Endothelial cell of umbilical vein (primary cell): ENCODE results near the gene SCGN. TPM values are rescaled to one million over a fixed set of nuclear protein-coding genes. Genes with fewer than 3 reads are reported as not detected.

Source experiments
- BruUV-seq: library from RNA; stranded (reverse); fragments of 400-500 nt; replicated peaks from 2 replicates; lab custom pipeline; 2021; lab: Mats Ljungman, UMichigan
- CTCF ChIA-PET: fragments of 300-600, 350-600 bp; sonication (Branson Sonifier 250); formaldehyde crosslinking; loops from one replicate; lab custom pipeline; 2021; ENCODE audit warnings: antibody characterized with exemption, inconsistent platforms; lab: Charles Lee
- POLR2A ChIA-PET: fragments of 300-600, 350-600 bp; sonication (Branson Sonifier 250); formaldehyde crosslinking; loops from one replicate; lab custom pipeline; 2021; ENCODE audit warnings: antibody characterized with exemption, inconsistent platforms; lab: Charles Lee
- DNase-seq: peaks from one replicate; pipeline ENCODE4 v3.0.0-alpha.2; 2011; ENCODE audit warnings: low read depth, low spot score
- FAIRE-seq: peaks from 2 replicates; lab custom pipeline; 2011; peaks lifted over from hg19 to GRCh38; lab: Jason Lieb, UNC
- H2AFZ ChIP-seq: 2 replicates; pipeline ENCODE4 v1.6.0; 2012; ENCODE audit warnings: low read depth, low read length, control low read depth, inconsistent platforms
- H3K27ac ChIP-seq: 2 replicates; pipeline ENCODE4 v1.5.1; 2011; ENCODE audit warnings: low read depth, mild to moderate bottlenecking, control low read depth, low read length, moderate library complexity; ENCODE audit not compliant: insufficient read depth
- H3K27me3 ChIP-seq, 2 experiments: 2 replicates each; pipeline versions ENCODE4 v1.6.0 to v1.6.1; 2011; ENCODE audit warnings: low read length in 2 of 2, mixed read lengths in 1 of 2; ENCODE audit not compliant: control insufficient read depth in 2 of 2, insufficient read depth in 2 of 2
- H3K36me3 ChIP-seq, 2 experiments: 2 replicates in 1 of 2; 3 replicates in 1 of 2; pipeline ENCODE4 v1.5.1; 2011; ENCODE audit warnings: low read length in 2 of 2, mild to moderate bottlenecking in 1 of 2, moderate library complexity in 1 of 2; ENCODE audit not compliant: control insufficient read depth in 2 of 2, insufficient read depth in 2 of 2; ENCODE audit errors: extremely low read depth in 1 of 2
- H3K4me1 ChIP-seq: 3 replicates; pipeline ENCODE4 v1.5.1; 2011; ENCODE audit warnings: mild to moderate bottlenecking, low read length; ENCODE audit not compliant: control insufficient read depth, insufficient read depth; ENCODE audit errors: extremely low read depth
- H3K4me2 ChIP-seq: 2 replicates; pipeline ENCODE4 v1.6.1; 2011; ENCODE audit warnings: low read length, control low read depth, mixed read lengths; ENCODE audit not compliant: insufficient read depth
- H3K4me3 ChIP-seq, 3 experiments: fragments of 200-600 bp in 1 of 3; sonication (generic), shearing (Covaris generic) in 1 of 3; replicated peaks in 1 of 3; 2 replicates each; pipeline ENCODE4 v1.5.1; 2011 to 2016; ENCODE audit warnings: control low read depth in 3 of 3, low read length in 3 of 3, mild to moderate bottlenecking in 2 of 3, inconsistent platforms in 1 of 3, low read depth in 1 of 3, moderate library complexity in 1 of 3; ENCODE audit not compliant: insufficient read depth in 1 of 3
- H3K79me2 ChIP-seq: 2 replicates; pipeline ENCODE4 v1.6.0; 2012; ENCODE audit warnings: low read length, inconsistent platforms; ENCODE audit not compliant: control insufficient read depth, insufficient read depth
- H3K9ac ChIP-seq: replicated peaks from 2 replicates; pipeline ENCODE3; 2011; ENCODE audit warnings: low read length, control low read depth; ENCODE audit not compliant: insufficient read depth; ENCODE audit errors: extremely low read depth
- H3K9me1 ChIP-seq: replicated peaks from 3 replicates; pipeline ENCODE4 v1.6.0; 2011; ENCODE audit warnings: mild to moderate bottlenecking, low read length; ENCODE audit not compliant: control insufficient read depth, insufficient read depth; ENCODE audit errors: extremely low read depth
- H3K9me3 ChIP-seq: replicated peaks from 2 replicates; pipeline ENCODE4 v1.5.1; 2012; ENCODE audit warnings: low read length, inconsistent platforms; ENCODE audit not compliant: control insufficient read depth, insufficient read depth
- H4K20me1 ChIP-seq: replicated peaks from 2 replicates; pipeline ENCODE3; 2011; ENCODE audit warnings: mild to moderate bottlenecking, low read length; ENCODE audit not compliant: control insufficient read depth, insufficient read depth; ENCODE audit errors: extremely low read depth
- CTCF ChIP-seq, 2 donors: IDR thresholded peaks; 1 replicate in 1 of 2; 2 replicates in 1 of 2; pipeline ENCODE4 v1.5.1; 2011; ENCODE audit warnings: low read length in 2 of 2, mild to moderate bottlenecking in 2 of 2, moderate library complexity in 2 of 2, control low read depth in 1 of 2, inconsistent platforms in 1 of 2, low read depth in 1 of 2; ENCODE audit not compliant: insufficient read depth in 1 of 2; ENCODE audit errors: extremely low read depth in 1 of 2
- EZH2 ChIP-seq: IDR thresholded peaks from 2 replicates; pipeline ENCODE4 v1.6.1; 2012; ENCODE audit warnings: borderline replicate concordance, low read depth, mild to moderate bottlenecking, moderate library complexity, low read length, inconsistent platforms; ENCODE audit not compliant: severe bottlenecking
- FOS ChIP-seq: IDR thresholded peaks from 2 replicates; pipeline ENCODE4 v1.6.1; 2011; ENCODE audit warnings: mild to moderate bottlenecking, low read length, moderate library complexity, borderline replicate concordance; ENCODE audit not compliant: insufficient read depth
- GATA2 ChIP-seq: IDR thresholded peaks from 2 replicates; pipeline ENCODE4 v1.7.0; 2011; ENCODE audit warnings: low read depth, mild to moderate bottlenecking, moderate library complexity, mixed read lengths, low read length; ENCODE audit not compliant: insufficient read length, insufficient read depth
- JUN ChIP-seq: IDR thresholded peaks from 2 replicates; pipeline ENCODE4 v1.6.1; 2011; ENCODE audit warnings: borderline replicate concordance, low read depth; ENCODE audit not compliant: insufficient read length, insufficient read depth
- MYC ChIP-seq: IDR thresholded peaks from one replicate; pipeline ENCODE4 v1.6.1; 2011; ENCODE audit warnings: mild to moderate bottlenecking, low read depth, low read length
- POLR2A ChIP-seq: IDR thresholded peaks from 2 replicates; pipeline ENCODE4 v1.6.1; 2012; ENCODE audit warnings: low read depth, mild to moderate bottlenecking, control low read depth, low read length
- POLR2AphosphoS5 ChIP-seq: IDR thresholded peaks from 2 replicates; pipeline ENCODE4 v1.6.1; 2012; ENCODE audit warnings: low read depth, mild to moderate bottlenecking, control low read depth, low read length, moderate library complexity; ENCODE audit not compliant: insufficient read depth
- dilution Hi-C: fragments of 300-500 bp; cut with MboI; formaldehyde crosslinking; loops from one replicate; pipeline ENCODE4 v1.15.0; 2019; ENCODE audit warnings: low sequenced_read_pairs; ENCODE audit not compliant: extremely low pct_ligation_motif_present
- intact Hi-C: fragments of 100-400 bp; cut with micrococcal nuclease; formaldehyde crosslinking; loops from one replicate; pipeline ENCODE4 v1.10.0; 2022
- polyA plus RNA-seq, 4 experiments: library from polyadenylated mRNA; depleted of rRNA in 3 of 4; stranded (reverse) in 3 of 4; unstranded in 1 of 4; fragments of >200 nt; gene quantifications; 2 replicates each; pipeline versions ENCODE4 v1.2.1 to v1.2.3, GENCODE V29; 2011 to 2012; ENCODE audit warnings: missing spikeins in 1 of 4
- total RNA-seq: library from RNA; stranded (reverse); gene quantifications from 2 replicates; pipeline ENCODE4 v1.2.3, GENCODE V29; 2021
- TF ChIP-seq, protein P1 (sequence below): IDR thresholded peaks from 2 replicates; pipeline ENCODE4 v1.6.1; 2011; ENCODE audit not compliant: insufficient read depth, insufficient read length

Gene SCGN
- total and polyA plus RNA-seq, 2 donors (not counting 3 experiments of a cell fraction or from before 2014, with no cell fraction given), result not detected

GRCh38 chr6:25665455-25665854 lies 13.4 kb downstream of the SCGN start:
- Histone ChIP-seq H3K9me1 (no peaks in the 10 kb centered on the region), H4K20me1 (no peaks in the 10 kb centered on the region), H3K4me3 (no peak overlapping the region), H3K4me2 (no peak overlapping the region), H3K4me1 (no peaks in the 10 kb centered on the region), H3K9me3 (no peaks in the 10 kb centered on the region), H3K27me3 (peaks cover 2 to 3% of the 10 kb centered on the region in 2 experiments), H2AFZ (no peak overlapping the region), H3K36me3 (no peaks in the 10 kb centered on the region), H3K27ac (no peak overlapping the region), H3K79me2 (no peaks in the 10 kb centered on the region), H3K9ac (no peak overlapping the region)
- FAIRE-seq, result no peak
- dilution Hi-C loops (no loop called here), intact Hi-C loops (no loop called here)
- CTCF ChIA-PET, result interaction anchor here (1.2 kb wide), 1 partner anchor 13 kb away, joined by 3 read pairs; the partner anchor contains the start of gene SCGN
- no TSS peak for BruUV-seq
- DNase-seq, result no peak
- POLR2A ChIA-PET, result no interaction called here
- TF ChIP-seq CTCF (IDR thresholded peaks at IDR 0.05; ENCODE audit: extremely low read depth in 1 of 2, insufficient read depth in 1 of 2, low read depth in 1 of 2, low read length in 2 of 2) (no peak), POLR2A (no peak), GATA2 (no peak), FOS (no peak)

DNA sequence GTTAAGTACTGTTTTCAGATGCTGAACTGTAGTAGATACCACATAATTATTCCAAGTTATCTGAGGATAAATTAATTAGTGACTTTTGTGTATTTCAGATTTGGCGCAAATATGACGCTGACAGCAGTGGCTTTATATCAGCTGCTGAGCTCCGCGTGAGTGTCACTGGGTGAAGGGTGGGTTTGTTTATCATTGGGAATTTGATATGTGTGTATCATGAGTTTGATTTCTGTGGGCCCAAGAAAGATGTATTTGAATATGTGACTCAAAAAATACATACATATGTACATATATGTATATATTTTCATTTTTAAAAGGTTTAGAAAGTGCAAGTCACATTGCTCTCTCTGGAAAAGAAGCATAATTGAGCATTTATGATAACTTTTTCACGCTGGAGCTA lies 17.4 kb downstream of the SCGN start:
- H3K27me3 ChIP-seq, result no peaks in the 10 kb centered on the region
- H3K36me3 ChIP-seq, result no peaks in the 10 kb centered on the region
- TF ChIP-seq, protein P1, sequence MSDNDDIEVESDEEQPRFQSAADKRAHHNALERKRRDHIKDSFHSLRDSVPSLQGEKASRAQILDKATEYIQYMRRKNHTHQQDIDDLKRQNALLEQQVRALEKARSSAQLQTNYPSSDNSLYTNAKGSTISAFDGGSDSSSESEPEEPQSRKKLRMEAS, result no peak
- TF ChIP-seq GATA2 (no peak), EZH2 (no peak), POLR2A (no peak), JUN (no peak), FOS (no peak), MYC (no peak), POLR2AphosphoS5 (no peak), CTCF (IDR thresholded peaks at IDR 0.05; ENCODE audit: extremely low read depth in 1 of 2, insufficient read depth in 1 of 2, low read depth in 1 of 2, low read length in 2 of 2) (no peak)
- ChIA-PET POLR2A (no interaction called here), CTCF (interaction anchor here (5.3 kb wide), 1 partner anchor 50 kb away, joined by 77 read pairs; no protein-coding TSS in a partner anchor)
- H3K27ac ChIP-seq, result no peak overlapping the region
- no peaks in the 10 kb centered on the region for H3K4me1 ChIP-seq
- FAIRE-seq (no peak), DNase-seq (no peak)
- no TSS peak for BruUV-seq
- H4K20me1 ChIP-seq, result no peaks in the 10 kb centered on the region
- H3K9me1 ChIP-seq, result no peaks in the 10 kb centered on the region
- H2AFZ ChIP-seq, result no peak overlapping the region
- no peak overlapping the region for H3K4me3 ChIP-seq
- no peak overlapping the region for H3K4me2 ChIP-seq
- dilution Hi-C loops (no loop called here), intact Hi-C loops (no loop called here)
- no peak overlapping the region for H3K9ac ChIP-seq
- H3K9me3 ChIP-seq, result no peaks in the 10 kb centered on the region
- no peaks in the 10 kb centered on the region for H3K79me2 ChIP-seq
